H9 (cell line): ENCODE measurements around the gene PC. TPM values are rescaled to one million over a fixed set of nuclear protein-coding genes. Genes with fewer than 3 reads are reported as not detected.
A peak's percentile ranks its signal among the peaks of the same experiment; 100 is the strongest.

ENCODE experiments used
- DNase-seq: peaks from one replicate; pipeline ENCODE4 v3.0.0-alpha.2; 2017
- H2AFZ ChIP-seq: one replicate; pipeline ENCODE4 v1.6.1; 2013; ENCODE audit warnings: mild to moderate bottlenecking, low read length, control low read depth, moderate library complexity
- H2AK5ac ChIP-seq: 2 replicates; pipeline ENCODE4 v1.6.1; 2013; ENCODE audit warnings: low read length, control low read depth, mixed read lengths; ENCODE audit not compliant: insufficient read length
- H2BK120ac ChIP-seq: one replicate; pipeline ENCODE4 v1.6.1; 2013; ENCODE audit warnings: low read depth, mild to moderate bottlenecking, low read length, control low read depth, inconsistent platforms; ENCODE audit not compliant: poor library complexity, severe bottlenecking
- H2BK12ac ChIP-seq: 2 replicates; pipeline ENCODE4 v1.6.1; 2013; ENCODE audit warnings: low read length, control low read depth, mixed read lengths, low read depth; ENCODE audit not compliant: insufficient read length
- H2BK15ac ChIP-seq: 2 replicates; pipeline ENCODE4 v1.6.1; 2013; ENCODE audit warnings: low read depth, low read length, control low read depth
- H2BK20ac ChIP-seq: one replicate; pipeline ENCODE4 v1.6.1; 2013; ENCODE audit warnings: low read depth, mild to moderate bottlenecking, low read length, control low read depth, inconsistent platforms; ENCODE audit not compliant: poor library complexity, severe bottlenecking
- H2BK5ac ChIP-seq: 2 replicates; pipeline ENCODE4 v1.6.1; 2013; ENCODE audit warnings: low read length, control low read depth, mixed read lengths; ENCODE audit not compliant: insufficient read length
- H3K14ac ChIP-seq: 2 replicates; pipeline ENCODE4 v1.6.1; 2013; ENCODE audit warnings: low read length, control low read depth; ENCODE audit not compliant: insufficient read depth
- H3K18ac ChIP-seq: 2 replicates; pipeline ENCODE4 v1.6.1; 2013; ENCODE audit warnings: low read depth, mild to moderate bottlenecking, mixed read lengths, low read length, control low read depth; ENCODE audit not compliant: insufficient read length
- H3K23ac ChIP-seq: 2 replicates; pipeline ENCODE4 v1.6.1; 2013; ENCODE audit warnings: low read length, control low read depth, mixed read lengths, low read depth; ENCODE audit not compliant: insufficient read length
- H3K23me2 ChIP-seq: 2 replicates; pipeline ENCODE4 v1.6.1; 2013; ENCODE audit warnings: low read depth, mild to moderate bottlenecking, mixed read lengths, low read length, control low read depth; ENCODE audit not compliant: insufficient read length, poor library complexity, severe bottlenecking
- H3K27ac ChIP-seq: 2 replicates; pipeline ENCODE4 v1.5.1; 2013; ENCODE audit warnings: low read length, control low read depth, mixed read lengths, low read depth; ENCODE audit not compliant: insufficient read length
- H3K27me3 ChIP-seq: 2 replicates; pipeline ENCODE4 v1.6.1; 2013; ENCODE audit warnings: low read length, control low read depth, inconsistent platforms; ENCODE audit not compliant: insufficient read depth
- H3K4ac ChIP-seq: 2 replicates; pipeline ENCODE4 v1.6.1; 2013; ENCODE audit warnings: low read depth, mild to moderate bottlenecking, control low read depth, inconsistent platforms, low read length, moderate library complexity
- H3K4me1 ChIP-seq: 2 replicates; pipeline ENCODE4 v1.6.1; 2013; ENCODE audit warnings: low read length, control low read depth, inconsistent platforms; ENCODE audit not compliant: insufficient read depth
- H3K4me2 ChIP-seq: 2 replicates; pipeline ENCODE4 v1.6.1; 2013; ENCODE audit warnings: low read length, control low read depth, mixed read lengths; ENCODE audit not compliant: insufficient read length, insufficient read depth
- H3K56ac ChIP-seq: 2 replicates; pipeline ENCODE4 v1.6.1; 2013; ENCODE audit warnings: low read depth, mild to moderate bottlenecking, mixed read lengths, low read length, control low read depth; ENCODE audit not compliant: insufficient read length
- H3K79me1 ChIP-seq: 2 replicates; pipeline ENCODE4 v1.6.1; 2013; ENCODE audit warnings: low read depth, mild to moderate bottlenecking, moderate library complexity, low read length, control low read depth, inconsistent platforms; ENCODE audit not compliant: insufficient read depth, poor library complexity, severe bottlenecking
- H3K79me2 ChIP-seq: 2 replicates; pipeline ENCODE4 v1.6.1; 2013; ENCODE audit warnings: low read length, control low read depth, inconsistent platforms; ENCODE audit not compliant: insufficient read depth
- H3K9ac ChIP-seq: 2 replicates; pipeline ENCODE4 v1.6.1; 2013; ENCODE audit warnings: low read length, control low read depth, mixed read lengths; ENCODE audit not compliant: insufficient read length; ENCODE audit errors: extremely low read depth
- H3K9me3 ChIP-seq: one replicate; pipeline ENCODE4 v1.6.1; 2013; ENCODE audit warnings: low read depth, low read length, inconsistent platforms; ENCODE audit not compliant: control insufficient read depth
- H3T11ph ChIP-seq: one replicate; pipeline ENCODE4 v1.6.1; 2013; ENCODE audit warnings: mild to moderate bottlenecking, low read length, control low read depth, inconsistent platforms
- H4K20me1 ChIP-seq: one replicate; pipeline ENCODE4 v1.6.1; 2013; ENCODE audit not compliant: control insufficient read depth, insufficient read length, insufficient read depth
- H4K5ac ChIP-seq: 2 replicates; pipeline ENCODE4 v1.6.1; 2013; ENCODE audit warnings: low read depth, mild to moderate bottlenecking, mixed read lengths, low read length, control low read depth; ENCODE audit not compliant: insufficient read length
- H4K8ac ChIP-seq: replicated peaks from 2 replicates; pipeline ENCODE4 v1.6.1; 2013; ENCODE audit warnings: low read length, control low read depth, mixed read lengths, low read depth; ENCODE audit not compliant: insufficient read length
- H4K91ac ChIP-seq: 2 replicates; pipeline ENCODE4 v1.6.1; 2013; ENCODE audit warnings: low read depth, mild to moderate bottlenecking, moderate library complexity, mixed read lengths, low read length, control low read depth; ENCODE audit not compliant: insufficient read length
- H3K27ac Mint-ChIP-seq, 3 experiments: 2 replicates in 2 of 3; 3 replicates in 1 of 3; pipeline ENCODE4 v1.8.0; 2020 to 2021; ENCODE audit warnings: mixed read lengths in 3 of 3, mild to moderate bottlenecking in 1 of 3, moderate library complexity in 1 of 3
- H3K27me3 Mint-ChIP-seq: 2 replicates; pipeline ENCODE4 v1.8.0; 2021; ENCODE audit warnings: low read depth, mild to moderate bottlenecking, moderate library complexity, mixed read lengths
- H3K36me3 Mint-ChIP-seq, 3 experiments: 2 replicates in 2 of 3; 3 replicates in 1 of 3; pipeline ENCODE4 v1.8.0; 2020 to 2021; ENCODE audit warnings: low read depth in 3 of 3, mixed read lengths in 3 of 3; ENCODE audit not compliant: insufficient read depth in 1 of 3
- H3K4me1 Mint-ChIP-seq, 2 experiments: 2 replicates each; pipeline ENCODE4 v1.8.0; 2020; ENCODE audit warnings: mixed read lengths in 2 of 2
- H3K4me3 Mint-ChIP-seq, 2 experiments: 2 replicates in 1 of 2; 3 replicates in 1 of 2; pipeline ENCODE4 v1.8.0; 2020 to 2021; ENCODE audit warnings: mild to moderate bottlenecking in 2 of 2, mixed read lengths in 2 of 2, moderate library complexity in 1 of 2
- H3K9me3 Mint-ChIP-seq, 2 experiments: 2 replicates in 1 of 2; 3 replicates in 1 of 2; pipeline ENCODE4 v1.8.0; 2020; ENCODE audit warnings: mild to moderate bottlenecking in 2 of 2, mixed read lengths in 2 of 2, moderate library complexity in 1 of 2
- WGBS: extraction: QIAGEN DNeasy Blood & Tissue Kit; methylation state at CpG from one replicate; pipeline ENCODE4 v1.1.7; 2013; ENCODE audit warnings: missing lambda C conversion rate, low lambda C conversion rate, mixed read lengths; ENCODE audit not compliant: insufficient read length; ENCODE audit errors: extremely low coverage; 5-methylcytosine and 5-hydroxymethylcytosine counted together
- total RNA-seq: library from RNA; stranded (reverse); gene quantifications from 2 replicates; pipeline ENCODE4 v1.2.1, GENCODE V29; 2021
- TF ChIP-seq, protein P1 (sequence below): fragments of 200-600 bp; sonication (generic); conservative IDR thresholded peaks from 3 replicates; pipeline ENCODE4 v1.8.0; 2021; ENCODE audit warnings: antibody characterized with exemption, mild to moderate bottlenecking

The PC gene
- total RNA-seq, 1 experiment from 2014 or later, result 32.6 TPM

DNA sequence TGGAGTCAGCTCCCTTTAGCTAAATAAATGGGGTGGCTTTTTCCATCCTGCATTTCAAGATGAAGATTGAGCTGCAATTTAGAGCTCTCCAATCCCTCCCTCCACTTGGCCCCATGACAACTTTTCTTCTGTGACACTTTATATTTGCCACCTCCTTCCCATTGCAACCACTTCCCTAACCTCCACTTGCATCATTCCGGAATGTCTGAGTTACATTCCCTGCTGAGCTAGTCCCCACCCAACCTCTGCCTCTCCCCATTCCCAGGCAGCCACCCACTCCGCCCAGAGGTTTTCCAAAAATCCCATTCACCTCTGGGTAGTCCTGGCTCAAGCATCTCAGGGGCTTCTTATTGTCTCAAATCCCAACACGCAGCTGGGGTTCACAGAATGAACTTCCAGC is 24.7 kb downstream of the PC start:
- DNase-seq, result no peak
- peaks cover 21 to 26% of the 10 kb centered on the region in 2 experiments for H3K4me1 Mint-ChIP-seq
- Histone ChIP-seq H2BK5ac (no peak overlapping the region), H2BK120ac (no peak overlapping the region), H3K23ac (no peak overlapping the region), H2AFZ (no peak overlapping the region), H3K27ac (no peak overlapping the region), H3K4me2 (no peak overlapping the region), H2BK20ac (no peak overlapping the region), H2BK15ac (no peak overlapping the region), H3K14ac (no peak overlapping the region), H4K91ac (no peak overlapping the region), H3K79me2 (no peaks in the 10 kb centered on the region), H4K20me1 (no peaks in the 10 kb centered on the region), H3K4ac (no peak overlapping the region), H3K9ac (no peak overlapping the region), H4K5ac (no peak overlapping the region), H3T11ph (no peak overlapping the region), H3K18ac (no peak overlapping the region), H3K79me1 (no peaks in the 10 kb centered on the region), H2BK12ac (no peak overlapping the region), H3K9me3 (no peaks in the 10 kb centered on the region), H3K4me1 (no peaks in the 10 kb centered on the region), H3K56ac (no peak overlapping the region), H2AK5ac (no peak overlapping the region), H3K27me3 (no peaks in the 10 kb centered on the region), H4K8ac (no peak overlapping the region), H3K23me2 (no peaks in the 10 kb centered on the region)
- TF ChIP-seq, protein P1, sequence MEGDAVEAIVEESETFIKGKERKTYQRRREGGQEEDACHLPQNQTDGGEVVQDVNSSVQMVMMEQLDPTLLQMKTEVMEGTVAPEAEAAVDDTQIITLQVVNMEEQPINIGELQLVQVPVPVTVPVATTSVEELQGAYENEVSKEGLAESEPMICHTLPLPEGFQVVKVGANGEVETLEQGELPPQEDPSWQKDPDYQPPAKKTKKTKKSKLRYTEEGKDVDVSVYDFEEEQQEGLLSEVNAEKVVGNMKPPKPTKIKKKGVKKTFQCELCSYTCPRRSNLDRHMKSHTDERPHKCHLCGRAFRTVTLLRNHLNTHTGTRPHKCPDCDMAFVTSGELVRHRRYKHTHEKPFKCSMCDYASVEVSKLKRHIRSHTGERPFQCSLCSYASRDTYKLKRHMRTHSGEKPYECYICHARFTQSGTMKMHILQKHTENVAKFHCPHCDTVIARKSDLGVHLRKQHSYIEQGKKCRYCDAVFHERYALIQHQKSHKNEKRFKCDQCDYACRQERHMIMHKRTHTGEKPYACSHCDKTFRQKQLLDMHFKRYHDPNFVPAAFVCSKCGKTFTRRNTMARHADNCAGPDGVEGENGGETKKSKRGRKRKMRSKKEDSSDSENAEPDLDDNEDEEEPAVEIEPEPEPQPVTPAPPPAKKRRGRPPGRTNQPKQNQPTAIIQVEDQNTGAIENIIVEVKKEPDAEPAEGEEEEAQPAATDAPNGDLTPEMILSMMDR, result no peak
- peak overlapping the region in 1 of 3 experiments; percentile 22; a peak in 1 of 7 replicates for H3K27ac Mint-ChIP-seq
- no peaks in the 10 kb centered on the region for H3K27me3 Mint-ChIP-seq
- H3K36me3 Mint-ChIP-seq, result no peaks in the 10 kb centered on the region; a peak in 1 of 7 replicates
- WGBS, result no CpG with 5 or more reads among the region's 3 CpGs
- H3K9me3 Mint-ChIP-seq, result no peaks in the 10 kb centered on the region
- H3K4me3 Mint-ChIP-seq, result no peak overlapping the region
